AG09309 (cell line): ENCODE results near the gene GRK5.

ENCODE experiments used
- DNase-seq: peaks from one replicate; pipeline ENCODE4 v3.0.0-alpha.2; 2010; ENCODE audit warnings: low read depth
- H3K4me3 ChIP-seq: 2 replicates; pipeline ENCODE4 v1.5.1; 2011; ENCODE audit warnings: mild to moderate bottlenecking, low read depth, low read length, moderate library complexity; ENCODE audit not compliant: control insufficient read depth
- CTCF ChIP-seq: IDR thresholded peaks from 2 replicates; pipeline ENCODE4 v1.5.1; 2011; ENCODE audit warnings: mild to moderate bottlenecking, low read depth, low read length, inconsistent platforms; ENCODE audit not compliant: insufficient read depth, control insufficient read depth; ENCODE audit errors: missing control alignments

GRK5 gene

GRCh38 chr10:119451300-119451896, 244.0 kb downstream of the GRK5 start:
- no peak overlapping the region for H3K4me3 ChIP-seq
- DNase-seq: no peak
- TF ChIP-seq CTCF: no peak

GRCh38 chr10:119452396-119452795, 245.0 kb downstream of the GRK5 start:
- no peak overlapping the region for H3K4me3 ChIP-seq
- TF ChIP-seq CTCF: no peak
- no peak for DNase-seq

DNA sequence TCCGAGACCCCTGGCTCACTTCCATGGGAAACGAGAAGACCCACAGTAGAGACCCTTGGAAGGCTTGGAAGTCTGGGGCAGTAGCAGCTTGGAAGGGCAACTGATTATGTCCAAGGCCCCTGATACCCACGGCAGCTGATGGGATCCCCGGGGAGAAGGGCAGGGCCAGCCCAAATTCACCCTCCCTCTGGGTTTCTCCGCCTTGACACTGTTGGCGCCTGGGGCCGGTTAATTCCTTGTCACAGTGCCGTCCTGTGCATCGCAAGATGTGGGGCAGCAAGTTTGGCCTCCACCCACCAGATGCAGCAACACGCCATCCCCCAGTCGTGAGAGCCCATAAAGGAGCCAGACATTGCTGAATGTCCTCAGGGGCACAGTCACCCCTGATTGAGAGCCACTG, 245.9 kb downstream of the GRK5 start:
- DNase-seq: no peak
- no peak overlapping the region for H3K4me3 ChIP-seq
- no peak for TF ChIP-seq CTCF

DNA sequence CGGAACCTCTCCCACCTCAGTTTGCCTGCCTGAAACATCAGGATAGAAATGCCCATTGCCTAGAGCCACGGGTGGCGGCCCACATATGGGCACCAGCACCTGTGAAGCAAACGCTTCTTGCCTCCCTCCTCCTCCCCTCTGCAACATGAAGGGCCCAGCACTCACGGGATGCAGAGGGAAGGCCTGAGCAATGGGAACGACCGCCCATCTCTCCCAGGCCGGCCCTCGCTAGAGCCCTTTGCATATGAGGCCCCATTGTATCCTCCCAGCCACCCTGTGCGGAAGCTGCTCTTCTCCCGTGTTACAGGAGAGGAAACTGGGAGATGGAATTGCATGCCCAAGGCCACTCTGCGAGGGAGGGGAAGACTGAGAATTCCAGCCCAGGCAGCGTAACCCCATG, 246.9 kb downstream of the GRK5 start:
- no peak overlapping the region for H3K4me3 ChIP-seq
- TF ChIP-seq CTCF: no peak
- no peak for DNase-seq

DNA sequence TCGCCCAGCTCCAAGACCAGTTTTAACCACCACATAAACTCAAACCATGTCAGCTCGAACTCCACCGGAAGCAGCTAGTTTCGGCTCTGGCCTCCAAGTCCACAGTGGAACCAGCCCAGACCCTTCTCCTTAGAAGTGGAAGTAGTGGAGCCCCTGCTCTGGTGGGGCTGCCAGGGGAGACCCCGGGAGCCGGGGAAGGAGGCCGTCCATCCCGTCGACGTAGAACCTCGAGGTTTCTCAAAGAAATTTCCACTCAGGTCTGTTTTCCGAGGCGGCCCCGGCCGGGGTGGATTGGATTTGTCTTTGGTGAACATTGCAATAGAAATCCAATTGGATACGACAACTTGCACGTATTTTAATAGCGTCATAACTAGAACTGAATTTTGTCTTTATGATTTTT, 247.6 kb downstream of the GRK5 start:
- TF ChIP-seq CTCF: no peak
- H3K4me3 ChIP-seq: no peak overlapping the region
- DNase-seq: no peak

DNA sequence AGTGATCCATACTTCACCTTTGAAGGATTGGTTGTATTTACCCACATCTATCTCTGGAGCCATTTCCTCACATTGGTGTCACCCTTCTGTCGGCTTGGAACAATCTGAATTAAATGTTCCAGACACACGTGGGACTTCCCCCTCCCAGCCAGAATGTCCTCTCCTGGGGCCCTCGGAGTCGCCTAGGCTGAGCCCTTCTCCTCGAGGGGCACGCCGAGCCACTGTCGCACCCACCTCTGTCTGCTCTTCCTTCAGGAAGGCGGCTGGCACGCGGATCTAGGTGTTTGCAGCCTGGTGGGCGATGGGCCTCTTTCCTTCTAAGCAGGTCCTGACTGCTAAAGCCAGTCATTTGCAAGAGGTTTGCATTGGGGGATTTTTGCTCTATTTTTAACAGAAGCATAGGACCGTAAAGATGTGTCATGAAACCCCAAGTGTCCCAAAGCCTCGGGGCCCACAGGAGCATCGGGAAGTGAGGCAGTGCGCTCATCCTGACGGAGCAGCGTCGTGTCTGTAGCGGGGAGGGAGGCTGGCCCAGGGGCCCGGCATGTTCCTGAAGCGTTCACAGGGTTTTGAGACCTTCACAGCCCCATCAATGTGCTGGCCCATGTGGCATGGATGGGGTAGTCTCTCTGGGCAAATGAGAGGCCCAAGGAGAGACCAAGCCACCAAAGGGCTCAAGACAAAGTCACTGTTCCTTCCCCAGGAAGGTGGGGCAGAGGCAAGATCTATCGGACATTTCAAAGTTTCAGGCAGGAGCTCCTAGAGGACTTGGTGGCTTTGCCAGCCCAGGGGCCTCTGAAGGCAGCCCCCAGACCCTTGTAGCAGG, 248.5 kb downstream of the GRK5 start:
- H3K4me3 ChIP-seq: no peak overlapping the region
- TF ChIP-seq CTCF: no peak
- no peak for DNase-seq
